ENCODE data around the gene SHISAL1.

- TF ChIP-seq EZH2 (IDR thresholded peaks at IDR 0.05; ENCODE audit: insufficient read depth, poor library complexity, severe bottlenecking) (no peak), EZH2phosphoT487 (IDR thresholded peaks at IDR 0.05; ENCODE audit: insufficient read depth, low read depth) (no peak)
Observed at GRCh38 chr22:44271010-44271500, 41.7 kb downstream of the SHISAL1 start.
